ENCODE measurements around the gene INSYN2B.

INSYN2B gene

DNA sequence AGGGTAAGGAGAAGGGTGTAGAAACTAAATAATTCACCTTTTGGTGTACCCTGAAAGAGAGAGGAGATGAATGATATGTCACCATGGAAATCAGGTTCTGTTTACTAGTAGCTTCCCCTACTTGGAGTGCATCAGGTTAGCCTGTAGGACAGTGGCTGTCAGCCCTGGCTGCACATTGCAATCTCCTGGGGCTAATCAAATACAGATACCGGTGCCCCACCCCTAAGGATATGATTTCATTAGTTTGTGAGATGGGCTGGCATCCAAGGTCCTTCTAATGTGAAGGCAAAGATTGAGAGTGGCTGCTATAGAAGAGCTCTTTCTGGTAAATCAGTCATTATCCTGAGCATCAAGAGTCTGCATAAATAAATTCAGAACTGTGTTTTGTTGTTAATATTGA is 47.2 kb downstream of the INSYN2B start:
- no peak for TF ChIP-seq CTCF (IDR thresholded peaks at IDR 0.05; ENCODE audit: low read depth, low read length, missing control alignments)
- H3K4me3 ChIP-seq (replicated peaks; ENCODE audit: low read depth, low read length): no peak overlapping the region
- no peak for DNase-seq (ENCODE audit: extremely low read depth, low read depth)

DNA sequence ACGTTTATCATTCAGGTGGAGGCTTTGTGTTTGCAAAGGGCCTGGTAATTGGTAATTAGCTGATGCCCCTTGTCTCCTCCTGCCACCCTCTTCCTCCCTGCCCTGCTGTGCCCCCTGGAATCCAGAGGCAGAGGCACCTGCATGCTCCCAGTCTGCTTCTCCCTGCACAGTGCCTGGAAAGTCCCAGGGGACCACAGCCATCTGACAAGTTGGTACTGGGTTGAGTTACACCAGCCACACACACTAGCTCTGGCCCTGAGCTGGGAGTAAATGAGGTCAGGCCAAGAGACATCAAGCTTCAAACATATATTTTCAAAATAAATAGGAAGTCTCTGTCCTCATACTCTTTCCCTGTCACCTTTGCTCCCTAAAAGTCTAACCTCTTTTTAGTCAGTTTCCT is 56.3 kb downstream of the INSYN2B start:
- no peak for DNase-seq (ENCODE audit: extremely low read depth, low read depth)
- H3K4me3 ChIP-seq (replicated peaks; ENCODE audit: low read depth, low read length): no peak overlapping the region
- no peak for TF ChIP-seq CTCF (IDR thresholded peaks at IDR 0.05; ENCODE audit: low read depth, low read length, missing control alignments)

DNA sequence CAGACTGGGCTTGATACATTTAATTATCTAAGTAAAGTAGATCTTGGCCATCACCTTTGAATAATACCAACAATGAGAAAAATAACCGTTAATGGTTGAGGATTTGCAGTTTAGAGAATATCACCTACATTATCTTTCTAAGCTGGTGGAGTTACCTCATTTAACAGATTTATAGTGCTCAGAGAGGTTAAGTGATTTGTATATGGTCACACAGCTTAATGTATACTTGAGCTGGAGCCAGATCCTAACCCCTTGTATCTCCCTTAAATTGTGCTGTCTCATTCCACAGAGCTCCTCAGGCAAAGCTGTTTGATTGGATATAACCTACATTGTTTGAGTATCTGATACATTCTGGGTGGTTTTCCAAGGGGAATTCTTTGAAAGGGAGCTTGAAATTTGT is 57.8 kb downstream of the INSYN2B start:
- TF ChIP-seq CTCF (IDR thresholded peaks at IDR 0.05; ENCODE audit: low read depth, low read length, missing control alignments): no peak
- no peak for DNase-seq (ENCODE audit: extremely low read depth, low read depth)
- no peak overlapping the region for H3K4me3 ChIP-seq (replicated peaks; ENCODE audit: low read depth, low read length)

DNA sequence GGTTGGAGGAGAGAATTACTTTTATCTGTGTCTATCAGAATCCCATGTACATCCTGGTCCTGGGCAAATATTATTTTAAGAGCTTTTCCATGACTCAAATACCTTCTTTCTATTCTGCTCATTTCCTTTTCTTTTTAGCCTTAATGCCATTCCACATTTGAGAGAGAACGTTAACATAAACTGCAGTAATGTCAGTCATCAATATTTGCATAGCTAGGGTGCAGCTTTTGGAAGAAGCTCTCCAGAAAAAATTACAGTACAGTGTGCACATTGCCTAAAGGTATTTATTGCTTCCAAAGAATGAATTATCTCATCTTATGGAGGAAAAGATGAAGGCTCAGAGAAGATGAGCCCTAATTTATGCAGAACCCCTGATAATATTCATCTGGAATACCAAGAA is 58.3 kb downstream of the INSYN2B start:
- H3K4me3 ChIP-seq (replicated peaks; ENCODE audit: low read depth, low read length): no peak overlapping the region
- DNase-seq (ENCODE audit: extremely low read depth, low read depth): no peak
- TF ChIP-seq CTCF (IDR thresholded peaks at IDR 0.05; ENCODE audit: low read depth, low read length, missing control alignments): no peak

- no peak for TF ChIP-seq CTCF (IDR thresholded peaks at IDR 0.05; ENCODE audit: low read depth, low read length, missing control alignments)
- no peak overlapping the region for H3K4me3 ChIP-seq (replicated peaks; ENCODE audit: low read depth, low read length)
- no peak for DNase-seq (ENCODE audit: extremely low read depth, low read depth)
Measured at GRCh38 chr5:169921384-169921783, 58.9 kb downstream of the INSYN2B start.

- no peak overlapping the region for H3K4me3 ChIP-seq (replicated peaks; ENCODE audit: low read depth, low read length)
- DNase-seq (ENCODE audit: extremely low read depth, low read depth): no peak
- no peak for TF ChIP-seq CTCF (IDR thresholded peaks at IDR 0.05; ENCODE audit: low read depth, low read length, missing control alignments)
Measured at GRCh38 chr5:169920474-169920873, 59.8 kb downstream of the INSYN2B start.

- no peak overlapping the region for H3K4me3 ChIP-seq (replicated peaks; ENCODE audit: low read depth, low read length)
- no peak for DNase-seq (ENCODE audit: extremely low read depth, low read depth)
- TF ChIP-seq CTCF (IDR thresholded peaks at IDR 0.05; ENCODE audit: low read depth, low read length, missing control alignments): no peak
Measured at GRCh38 chr5:169918228-169918627, 62.1 kb downstream of the INSYN2B start.
